Measurements from ENCODE around the gene COPB2.
"Not testable (repeated sequence)": the region's sequence is repeated elsewhere in the genome, so short reads cannot be mapped to it uniquely, and the experiment has no call there.

COPB2 gene

DNA sequence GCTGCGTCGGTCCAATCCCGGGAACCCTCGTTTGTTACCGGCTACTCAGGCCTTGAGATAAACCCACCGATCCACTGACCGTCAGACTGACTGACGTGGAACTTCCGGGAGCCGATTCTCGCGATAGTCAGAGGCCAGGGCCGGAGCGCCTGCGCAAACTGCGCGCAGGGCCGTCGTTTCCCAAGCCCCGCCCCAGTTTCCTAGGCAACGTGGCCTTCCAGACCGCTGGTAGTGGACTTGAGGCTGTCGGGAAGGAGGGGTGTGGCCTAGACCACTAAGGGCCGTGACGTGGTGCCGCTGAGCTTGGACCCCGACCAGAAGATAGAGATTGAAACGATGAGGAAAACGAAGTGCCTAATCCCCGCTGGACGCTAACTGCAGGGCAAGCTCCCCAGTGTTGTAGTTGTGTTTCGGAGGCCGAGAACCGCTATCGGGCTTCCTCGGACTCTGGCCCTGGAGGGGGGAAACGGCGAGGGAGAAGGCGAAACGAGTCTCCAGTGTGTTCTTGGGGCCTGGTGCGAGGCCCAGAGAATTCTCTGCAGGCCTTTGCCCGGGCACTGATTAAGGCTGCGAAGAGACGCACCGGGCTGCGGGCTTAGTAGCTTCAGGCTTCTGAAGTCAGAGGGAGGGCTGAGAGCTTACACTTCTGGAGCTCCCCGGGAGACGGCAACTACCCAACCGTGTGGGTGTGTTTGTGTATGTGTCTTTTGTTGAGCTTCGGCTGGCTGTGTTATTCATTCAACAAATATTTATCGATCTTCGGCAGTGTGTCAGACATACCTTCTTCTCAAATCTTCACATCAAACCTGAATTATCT is at the start of gene COPB2:
Gene COPB2 (minus strand): TSS at position 96 of the 817 bp plus-strand sequence. CDS start 97 bp downstream, outside the sequence.
- DNase-seq = peak; percentile 99

- DNase-seq = no peak
Observed at GRCh38 chr3:139434764-139435307, 45.4 kb upstream of the COPB2 start.

- no peak for DNase-seq
Observed at GRCh38 chr3:139434228-139434627, 44.8 kb upstream of the COPB2 start.

DNA sequence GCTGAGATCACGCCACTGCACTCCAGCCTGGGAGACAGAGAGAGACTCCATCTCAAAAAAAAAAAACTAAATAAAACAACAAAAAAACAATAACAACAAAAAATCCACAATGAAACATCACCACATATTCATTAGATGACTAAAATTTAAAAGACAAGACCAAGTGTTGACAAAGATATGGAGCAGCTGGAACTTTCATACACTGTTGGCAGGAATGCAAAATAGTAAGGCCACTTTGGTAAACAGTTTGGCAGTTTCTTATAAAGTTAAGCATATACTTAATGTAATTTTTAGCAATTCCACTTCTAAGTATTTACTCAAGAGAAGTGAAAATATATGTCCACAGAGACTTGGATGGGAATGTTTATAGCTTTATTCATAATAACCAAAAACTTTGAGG is 43.6 kb upstream of the COPB2 start:
- DNase-seq = no peak

DNA sequence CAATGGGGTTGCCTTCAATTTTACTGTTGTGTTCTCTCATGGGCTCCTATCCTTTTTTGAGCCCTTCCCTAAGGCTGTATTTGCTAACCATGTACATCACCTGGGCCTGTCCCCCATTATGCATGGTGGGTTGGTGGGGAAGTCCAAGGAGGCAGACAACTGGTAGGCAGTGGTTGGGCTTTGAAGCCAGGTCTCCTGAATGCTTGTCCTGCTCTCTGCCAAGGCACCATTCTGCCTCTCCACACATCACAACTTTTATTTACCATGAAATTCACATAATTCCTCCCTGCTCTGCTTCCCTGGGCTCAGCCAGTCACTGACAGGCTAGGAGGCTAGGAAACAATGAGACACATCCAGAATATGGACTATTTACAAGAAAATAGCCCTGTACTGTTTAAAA is 41.0 kb upstream of the COPB2 start:
- no peak for DNase-seq

GRCh38 chr3:139427283-139428060 is 38.0 kb upstream of the COPB2 start:
- DNase-seq = peak; percentile 73

DNA sequence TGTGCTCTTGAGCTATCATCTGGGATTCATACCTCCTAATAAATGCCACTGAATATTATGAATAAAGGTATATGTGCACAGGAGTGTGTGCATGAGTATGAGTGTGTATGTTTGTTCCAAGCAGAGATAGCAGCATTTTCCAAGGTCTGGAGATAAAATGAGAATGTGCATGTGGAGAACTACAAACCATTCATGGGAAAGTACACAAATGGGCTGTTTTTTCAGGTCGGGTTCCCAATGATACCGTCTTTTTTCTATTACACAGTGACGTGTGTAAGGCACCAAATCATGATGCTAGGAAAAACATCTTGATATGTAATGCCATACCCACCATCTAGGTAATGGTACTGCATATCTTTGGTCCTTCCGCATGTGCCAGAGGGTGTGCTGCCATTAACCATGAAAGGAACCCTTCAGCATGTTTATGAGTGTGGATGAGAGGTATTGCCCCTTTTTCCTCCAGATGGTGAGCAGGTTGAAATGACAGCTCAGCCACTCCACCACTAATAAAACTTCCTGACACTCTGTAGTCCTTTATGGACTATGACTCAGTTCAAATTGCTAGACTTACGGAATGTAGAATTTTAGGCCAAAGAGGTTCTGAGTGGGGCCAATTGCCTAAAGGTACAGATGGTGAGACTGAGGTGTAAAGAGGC is 36.4 kb upstream of the COPB2 start:
- DNase-seq = no peak

GRCh38 chr3:139423232-139423631 is 33.8 kb upstream of the COPB2 start:
- no peak for DNase-seq

DNA sequence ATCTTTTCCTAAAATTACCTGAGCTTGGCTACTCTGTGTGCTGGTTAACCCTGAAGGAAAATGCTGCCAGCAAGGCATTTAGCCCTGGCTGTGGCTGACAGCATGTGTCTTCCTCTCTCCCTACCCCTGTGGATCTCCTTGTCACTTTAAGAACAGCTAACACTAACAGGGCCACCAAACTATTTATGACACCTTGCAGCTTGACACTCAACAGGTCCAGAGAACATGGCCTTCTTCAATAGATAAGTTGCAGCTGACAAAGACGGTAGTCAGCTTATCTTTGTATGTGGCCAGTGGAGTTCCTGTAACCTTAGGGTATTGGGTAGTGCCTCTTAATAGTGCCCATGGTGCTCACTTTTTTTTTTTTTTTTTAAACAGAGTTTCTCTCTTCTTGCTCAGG is 32.0 kb upstream of the COPB2 start:
- DNase-seq = no peak

DNA sequence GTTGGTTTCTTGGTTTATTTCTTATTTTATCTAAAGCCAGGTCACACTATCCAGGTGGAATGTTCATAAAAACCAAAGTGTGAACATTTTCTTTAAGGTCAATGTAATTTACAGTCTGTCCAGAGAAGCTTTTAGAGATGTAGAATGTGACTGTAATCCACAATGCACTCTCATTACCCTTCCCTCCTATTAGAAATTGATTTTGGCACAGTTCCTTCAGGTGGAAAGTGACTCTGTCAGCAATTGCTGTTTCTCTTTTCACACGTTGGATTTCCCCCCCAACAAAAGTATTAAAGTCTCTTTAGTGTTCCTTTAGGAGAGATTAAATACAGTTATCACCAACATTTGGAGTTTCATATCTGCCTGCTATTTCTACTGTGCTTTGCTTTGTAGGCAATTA is 31.6 kb upstream of the COPB2 start:
- no peak for DNase-seq

- DNase-seq = no peak
Observed at GRCh38 chr3:139418144-139418543, 28.7 kb upstream of the COPB2 start.

DNA sequence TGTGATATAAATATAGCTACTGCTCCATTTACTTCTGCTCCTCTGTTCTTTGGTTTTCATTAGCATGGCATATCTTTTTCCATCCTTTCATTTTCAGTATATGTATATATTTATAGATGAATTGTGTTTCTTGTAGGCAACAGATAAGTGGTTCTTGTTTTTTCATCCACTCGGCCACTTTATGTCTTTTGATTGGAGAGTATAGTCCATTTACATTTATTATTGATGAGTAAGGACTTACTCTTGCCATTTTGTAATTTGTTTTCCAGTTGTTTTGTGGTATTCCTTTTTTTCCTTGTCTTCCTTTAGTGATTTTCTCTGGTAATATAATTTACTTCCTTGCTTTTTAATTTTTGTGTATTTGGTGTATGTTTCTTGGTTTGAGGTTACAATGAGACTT is 26.8 kb upstream of the COPB2 start:
- DNase-seq = no peak

DNA sequence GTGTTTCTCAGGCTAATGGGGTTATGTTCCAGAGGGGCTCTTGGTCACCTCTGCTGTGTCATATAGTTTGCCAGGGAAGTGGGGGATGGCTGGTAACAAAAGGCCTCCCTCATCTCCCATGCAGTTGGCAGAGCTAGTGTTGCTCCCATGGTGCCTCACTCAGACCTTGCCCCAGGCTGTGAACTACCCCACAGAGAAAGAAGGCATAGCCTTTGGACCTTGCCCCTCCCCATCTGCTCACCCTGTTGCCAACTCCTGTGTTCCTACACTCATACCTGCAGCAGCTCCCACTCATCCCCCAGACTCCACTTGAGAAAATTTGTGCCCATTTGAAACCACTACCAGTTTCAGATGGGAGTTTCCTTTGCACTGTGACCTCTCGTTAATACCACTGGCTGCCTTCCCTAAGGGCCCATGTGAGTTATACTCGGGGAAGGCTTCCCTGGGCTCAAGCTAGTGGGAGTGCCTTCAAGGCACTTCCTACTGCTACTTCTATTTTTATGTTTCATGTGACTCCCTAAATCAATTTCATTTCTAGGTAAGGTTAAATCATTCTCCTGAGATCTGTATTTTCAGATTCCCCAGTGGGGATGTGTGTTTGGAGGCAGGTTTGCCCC is 25.3 kb upstream of the COPB2 start:
- DNase-seq = no peak

DNA sequence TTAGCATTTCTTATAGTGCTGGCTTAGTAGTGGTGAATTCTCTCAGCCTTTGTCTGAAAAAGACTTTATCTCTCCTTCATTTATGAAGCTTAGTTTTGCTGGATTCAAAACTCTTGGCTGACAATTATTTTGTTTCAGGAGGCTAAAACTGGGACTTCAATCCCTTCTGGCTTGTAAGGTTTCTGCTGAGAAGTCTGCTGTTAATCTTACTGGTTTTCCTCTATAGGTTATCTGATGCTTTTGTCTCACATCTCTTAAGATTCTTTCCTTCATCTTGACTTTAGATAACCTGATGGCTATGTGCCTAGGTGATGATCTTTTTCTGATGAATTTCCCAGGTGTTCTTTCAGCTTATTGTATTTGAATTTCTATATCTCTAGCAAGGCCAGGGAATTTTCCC is 23.4 kb upstream of the COPB2 start:
- not testable (repeated sequence) for DNase-seq

DNA sequence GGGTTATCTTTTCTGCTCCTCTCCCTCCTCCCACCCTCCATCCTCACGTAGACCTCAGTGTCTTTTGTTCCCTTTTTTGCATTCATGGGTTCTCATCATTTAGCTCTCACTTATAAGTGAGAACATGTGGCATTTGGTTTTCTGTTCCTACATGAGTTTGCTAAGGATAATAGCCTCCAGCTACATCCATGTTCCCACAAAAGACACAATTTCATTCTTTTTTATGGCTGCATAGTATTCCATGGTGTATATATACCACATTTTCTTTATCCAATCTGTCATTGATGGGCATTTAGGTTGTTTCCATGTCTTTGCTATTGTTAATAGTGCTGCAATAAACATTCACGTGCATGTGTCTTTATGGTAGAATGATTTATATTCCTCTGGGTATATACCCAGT is 11.7 kb upstream of the COPB2 start:
- DNase-seq = not testable (repeated sequence)

DNA sequence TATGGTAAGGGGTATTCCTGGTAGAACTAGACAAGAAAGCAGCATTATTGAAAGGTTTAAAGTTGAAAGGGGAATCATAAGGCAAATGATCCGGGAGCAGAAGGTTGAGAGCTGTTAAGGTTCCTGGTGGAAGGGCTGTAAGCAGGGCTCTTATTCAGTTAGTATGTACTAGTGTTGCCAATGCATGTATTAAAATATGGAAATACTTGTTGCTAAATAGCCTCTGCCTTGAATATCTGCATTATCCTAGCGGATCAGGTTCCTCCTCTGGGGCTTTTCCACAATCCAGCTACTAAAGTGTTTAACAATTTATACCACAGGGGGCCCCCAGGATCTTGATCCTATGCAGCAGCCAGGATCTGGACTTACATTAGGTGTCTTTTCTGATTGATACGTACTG is 7.3 kb upstream of the COPB2 start:
- no peak for DNase-seq

DNA sequence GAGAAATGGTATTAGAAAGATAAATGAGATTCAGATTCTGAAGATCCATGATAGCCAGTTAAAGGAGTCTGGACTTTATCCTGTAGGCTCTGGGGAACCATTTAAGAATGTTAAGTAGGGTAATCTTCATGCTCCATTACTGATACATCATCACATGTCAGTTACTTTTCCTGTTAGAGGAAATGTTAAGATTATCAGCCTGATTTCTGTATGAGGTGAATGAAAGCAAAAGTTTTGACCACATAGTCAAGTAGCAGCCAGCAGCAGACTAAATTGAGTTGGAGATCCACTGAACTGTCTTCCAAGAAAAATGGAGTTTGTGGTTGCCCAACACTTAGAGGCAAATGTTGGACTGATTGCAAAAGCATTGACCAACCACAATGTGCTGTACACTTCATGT is 4.7 kb upstream of the COPB2 start:
- no peak for DNase-seq

DNA sequence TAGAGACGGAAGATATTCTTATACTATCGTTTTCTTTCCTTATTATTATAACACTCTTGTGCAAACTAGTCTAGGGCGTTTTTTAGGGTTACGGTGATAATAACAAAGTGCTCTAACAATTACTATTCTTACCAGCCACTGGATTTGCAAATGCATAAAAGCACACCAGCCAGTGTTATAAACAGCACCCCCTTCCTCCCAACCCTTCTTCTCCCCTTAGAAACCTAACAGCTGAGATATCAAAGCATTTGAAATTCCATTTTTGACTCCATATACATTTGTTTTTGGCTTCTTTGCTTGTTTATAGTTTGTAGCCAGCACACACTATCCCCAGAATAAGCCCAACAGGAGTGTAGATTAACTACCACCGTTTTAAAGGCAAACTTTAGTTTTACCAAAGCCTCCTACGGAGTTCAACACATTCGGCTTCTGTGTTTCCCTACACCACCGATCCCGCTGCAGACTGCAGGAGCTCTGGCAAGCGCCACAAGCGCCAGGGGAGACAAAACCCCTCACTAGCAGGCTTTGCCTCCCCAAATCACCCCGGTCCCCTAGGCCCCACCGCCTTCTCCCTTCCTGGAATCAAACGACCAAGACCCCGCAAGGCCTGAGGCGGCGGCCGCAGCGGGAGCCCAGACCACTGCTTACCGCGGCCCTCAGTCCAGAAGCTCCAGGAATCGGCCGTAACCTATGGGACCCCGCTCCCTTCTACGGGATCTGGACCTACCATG is 461 bp downstream of the COPB2 start:
- no peak for DNase-seq

GRCh38 chr3:139388077-139388476 is 1.4 kb downstream of the COPB2 start:
- no peak for DNase-seq

GRCh38 chr3:139382291-139382690 is 7.2 kb downstream of the COPB2 start:
- not testable (repeated sequence) for DNase-seq

- DNase-seq = no peak
Observed at GRCh38 chr3:139380575-139380974, 8.9 kb downstream of the COPB2 start.

GRCh38 chr3:139378587-139379241 is 10.7 kb downstream of the COPB2 start:
- no peak for DNase-seq
